ENCODE data around the gene MYO1G.
"Not testable (repeated sequence)": the region's sequence is repeated elsewhere in the genome, so short reads cannot be mapped to it uniquely, and the experiment has no call there.

The MYO1G gene

GRCh38 chr7:44999245-45000092 is 20.7 kb upstream of the MYO1G start:
- DNase-seq (ENCODE audit: low spot score), result peak; percentile 100

- DNase-seq (ENCODE audit: low spot score), result no peak
These were observed 19.5 kb upstream of the MYO1G start for GRCh38 chr7:44998153-44998871.

- peak; percentile 51 for DNase-seq (ENCODE audit: low spot score)
These were observed 17.0 kb upstream of the MYO1G start for GRCh38 chr7:44995555-44996493.

- DNase-seq (ENCODE audit: low spot score), result peak; percentile 59
These were observed 16.2 kb upstream of the MYO1G start for GRCh38 chr7:44994877-44995554.

GRCh38 chr7:44992004-44992795 is 13.4 kb upstream of the MYO1G start:
- not testable (repeated sequence) for DNase-seq (ENCODE audit: low spot score)

DNA sequence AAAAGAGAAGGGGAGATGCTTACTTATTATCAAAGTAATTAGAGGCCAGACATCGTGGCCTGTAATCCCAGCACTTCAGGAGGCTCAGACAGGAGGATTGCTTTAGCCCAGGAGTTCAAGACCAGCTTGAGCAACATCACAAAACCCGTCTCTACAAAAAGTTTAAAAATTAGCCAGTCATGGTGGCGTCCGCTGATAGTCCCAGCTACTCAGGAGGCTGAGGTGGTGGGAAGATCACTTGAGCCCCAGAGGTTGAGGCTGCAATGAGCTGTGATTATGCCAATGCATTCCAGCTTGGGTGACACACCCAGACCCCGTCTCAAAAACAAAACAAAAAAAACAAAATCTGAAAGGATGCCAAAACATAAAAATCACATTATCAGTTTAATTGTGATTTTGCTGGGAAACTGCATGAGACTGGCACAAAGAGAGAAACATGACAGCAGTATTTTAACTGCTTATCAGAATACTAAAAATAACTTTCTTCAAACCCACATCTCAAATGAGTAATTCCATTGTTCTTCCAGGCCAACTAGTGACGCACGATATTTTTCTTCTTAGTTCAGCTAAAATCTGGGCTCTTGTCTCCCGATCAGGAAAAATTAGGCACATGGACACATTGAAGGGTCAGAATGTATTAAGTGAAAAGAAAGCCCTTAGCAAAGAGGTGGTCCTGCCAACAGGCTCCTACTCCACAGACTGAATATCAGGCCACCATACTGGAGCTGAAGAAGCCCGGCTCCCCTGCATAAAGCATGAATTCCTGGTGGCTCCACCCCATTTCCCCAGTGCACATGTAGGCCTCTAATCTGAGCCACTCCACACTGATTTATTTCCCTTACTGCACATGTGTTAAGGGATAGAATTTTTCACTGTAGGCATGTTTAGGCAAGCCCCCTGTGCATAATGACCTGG is 11.6 kb upstream of the MYO1G start:
- no peak for DNase-seq (ENCODE audit: low spot score)

- DNase-seq (ENCODE audit: low spot score), result no peak
These were observed 10.3 kb upstream of the MYO1G start for GRCh38 chr7:44989132-44989531.

GRCh38 chr7:44988701-44989100 is 9.9 kb upstream of the MYO1G start:
- no peak for DNase-seq (ENCODE audit: low spot score)

DNA sequence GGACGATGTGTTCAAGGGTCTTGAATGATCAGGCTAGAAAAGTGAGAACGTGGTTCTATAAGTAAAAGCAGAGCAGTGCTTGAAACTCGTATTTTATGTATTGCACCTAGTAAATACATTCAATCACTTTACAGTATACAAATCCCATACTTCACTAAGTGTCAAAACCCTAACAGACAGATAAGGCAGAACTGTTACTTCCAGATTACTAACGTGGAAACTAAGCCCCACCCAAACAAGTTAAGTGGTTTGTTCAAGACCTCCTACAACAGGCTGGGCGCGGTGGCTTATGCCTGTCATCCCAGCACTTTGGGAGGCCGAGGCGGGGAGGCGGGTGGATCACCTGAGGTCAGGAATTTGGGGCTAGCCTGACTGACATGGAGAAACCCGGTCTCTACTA is 9.2 kb upstream of the MYO1G start:
- no peak for DNase-seq (ENCODE audit: low spot score)

DNA sequence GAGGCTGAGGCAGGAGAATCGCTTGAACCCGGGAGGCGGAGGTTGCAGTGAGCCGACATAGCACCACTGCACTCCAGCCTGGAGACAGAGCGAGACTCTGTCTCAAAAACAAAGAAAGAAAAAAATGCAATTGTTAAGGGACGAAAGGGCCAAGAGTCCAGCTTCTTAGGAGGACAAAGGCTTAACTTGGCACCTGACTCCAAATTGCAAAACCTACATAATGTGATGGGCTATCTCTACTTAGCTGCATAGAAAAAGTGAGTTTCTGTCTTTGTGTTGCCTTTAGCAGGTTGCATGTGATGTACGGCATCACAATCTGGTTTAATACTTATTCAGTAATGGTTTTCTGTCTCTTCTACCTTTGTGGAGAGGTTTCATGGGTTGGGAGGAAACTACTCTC is 8.6 kb upstream of the MYO1G start:
- no peak for DNase-seq (ENCODE audit: low spot score)

GRCh38 chr7:44986218-44987053 is 7.6 kb upstream of the MYO1G start:
- DNase-seq (ENCODE audit: low spot score), result peak; percentile 91

GRCh38 chr7:44985900-44986217 is 7.0 kb upstream of the MYO1G start:
- DNase-seq (ENCODE audit: low spot score), result no peak

DNA sequence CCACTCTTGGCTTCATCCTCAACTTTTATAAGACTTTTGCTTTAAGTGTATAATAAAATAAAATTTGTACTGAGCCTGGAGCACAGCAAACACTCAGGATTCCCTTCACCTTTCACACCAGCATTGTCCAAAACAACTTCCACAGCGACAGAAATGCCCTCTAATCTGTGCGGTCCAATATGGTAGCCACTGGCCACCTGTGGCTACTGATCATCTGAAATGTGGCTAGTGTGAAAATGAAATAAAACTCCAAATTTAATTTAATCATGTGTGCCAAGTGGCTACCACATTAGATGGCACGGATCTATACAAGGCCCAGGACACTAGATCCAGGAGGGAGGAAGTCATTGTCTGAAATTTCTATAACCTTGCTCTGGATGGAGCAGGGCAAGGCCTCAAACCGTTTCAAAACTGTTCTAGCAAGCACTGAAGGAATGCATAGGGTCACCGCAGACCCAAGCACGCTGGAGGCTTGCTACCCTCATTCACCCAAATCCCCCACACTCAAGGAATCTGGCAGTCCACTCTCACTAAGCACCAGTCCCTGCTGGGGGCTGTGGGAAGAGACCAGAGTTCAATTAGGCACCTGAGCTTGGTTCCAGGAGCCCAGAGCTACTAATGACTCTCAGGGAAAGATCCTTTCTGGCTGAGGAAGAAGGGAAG is 6.3 kb upstream of the MYO1G start:
- DNase-seq (ENCODE audit: low spot score), result no peak

DNA sequence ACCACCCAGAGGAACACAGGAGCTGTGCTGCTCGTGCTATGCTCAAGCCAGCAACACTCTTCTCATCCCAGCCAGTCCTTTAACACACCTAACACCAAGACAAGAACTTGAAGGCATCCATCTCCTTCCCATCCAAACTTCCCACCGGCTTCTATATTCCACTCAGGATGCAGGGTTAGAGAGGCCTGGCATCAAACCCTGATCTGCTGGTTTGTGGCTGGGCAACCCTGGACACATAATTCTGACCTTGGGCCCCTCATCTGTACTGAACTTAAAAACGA is 5.6 kb upstream of the MYO1G start:
- DNase-seq (ENCODE audit: low spot score), result no peak

DNA sequence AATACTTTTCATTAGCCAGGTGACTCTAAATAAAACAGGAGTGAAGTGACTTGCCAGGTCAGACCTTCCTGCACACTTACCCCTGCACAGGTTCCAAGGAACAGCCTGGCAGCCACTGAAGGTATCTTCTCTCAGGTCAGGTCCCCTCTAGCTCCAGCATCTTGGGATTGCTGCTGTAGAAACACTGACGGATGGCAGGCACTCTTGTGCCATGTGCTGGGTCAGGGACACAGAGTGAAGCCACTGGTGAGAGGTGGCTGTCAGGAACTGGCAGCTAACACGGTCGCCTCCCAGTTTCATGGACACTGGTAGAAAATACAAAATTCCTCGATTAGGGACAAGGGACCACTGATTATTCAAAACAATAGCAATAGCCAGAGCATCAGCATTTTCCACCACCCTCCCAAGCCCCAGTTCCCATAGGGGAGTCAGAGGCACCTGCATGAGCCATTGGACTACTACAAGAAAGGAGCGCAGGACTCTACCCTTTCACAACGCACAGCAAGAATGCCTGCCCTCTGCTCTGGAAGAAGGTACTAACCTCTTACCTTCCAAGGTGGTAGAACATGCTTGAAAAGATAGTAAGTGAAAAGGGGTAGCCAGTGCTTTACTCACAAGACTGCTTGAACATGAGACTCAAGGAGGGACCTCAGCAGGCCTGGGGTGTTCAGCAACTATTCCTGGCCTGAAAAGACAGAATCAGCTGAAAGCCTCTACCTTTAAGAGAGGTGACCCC is 5.1 kb upstream of the MYO1G start:
- no peak for DNase-seq (ENCODE audit: low spot score)

- no peak for DNase-seq (ENCODE audit: low spot score)
These were observed 4.2 kb upstream of the MYO1G start for GRCh38 chr7:44982970-44983369.

GRCh38 chr7:44982535-44982923 is 3.7 kb upstream of the MYO1G start:
- no peak for DNase-seq (ENCODE audit: low spot score)
